ENCODE data around the gene FYCO1. TPM values are rescaled to one million over a fixed set of nuclear protein-coding genes. Genes with fewer than 3 reads are reported as not detected.

Gene FYCO1
- total and polyA plus RNA-seq, 2 experiments from 2014 or later: 7.5 to 23.0 TPM

- Histone ChIP-seq H2AFZ (no peak overlapping the region), H3K9me2 (replicated peaks; ENCODE audit: insufficient read depth) (no peaks in the 10 kb centered on the region), H3K27ac (no peak overlapping the region), H4K20me1 (ENCODE audit: insufficient read depth, poor library complexity, severe bottlenecking) (no peaks in the 10 kb centered on the region), H3K79me2 (no peaks in the 10 kb centered on the region), H3K36me3 (replicated peaks; ENCODE audit: insufficient read depth, low read depth) (no peaks in the 10 kb centered on the region), H3K9me3 (ENCODE audit: low read depth) (no peaks in the 10 kb centered on the region), H3K4me3 (no peak overlapping the region), H3K4me1 (ENCODE audit: insufficient read depth) (no peaks in the 10 kb centered on the region), H3K27me3 (no peaks in the 10 kb centered on the region), H3K4me2 (no peak overlapping the region)
- TF ChIP-seq CTCF (IDR thresholded peaks at IDR 0.05; ENCODE audit: poor library complexity) (no peak), EZH2 (IDR thresholded peaks at IDR 0.05; ENCODE audit: borderline replicate concordance) (no peak), EZH2phosphoT487 (IDR thresholded peaks at IDR 0.05; ENCODE audit: low read depth, severe bottlenecking, unreplicated experiment) (no peak)
- DNase-seq (ENCODE audit: low spot score): no peak
- WGBS (ENCODE audit: low lambda C conversion rate, missing lambda C conversion rate): 87% methylated on average over 23 of the region's 23 CpGs
Measured at GRCh38 chr3:45884368-45885201, 111.0 kb downstream of the FYCO1 start.

GRCh38 chr3:45881078-45882022 lies 114.3 kb downstream of the FYCO1 start:
- Histone ChIP-seq H4K20me1 (ENCODE audit: insufficient read depth, poor library complexity, severe bottlenecking) (no peaks in the 10 kb centered on the region), H3K27me3 (no peaks in the 10 kb centered on the region), H3K4me1 (ENCODE audit: insufficient read depth) (no peaks in the 10 kb centered on the region), H3K9me3 (ENCODE audit: low read depth) (no peaks in the 10 kb centered on the region), H3K9me2 (replicated peaks; ENCODE audit: insufficient read depth) (no peaks in the 10 kb centered on the region), H3K27ac (no peak overlapping the region), H3K36me3 (replicated peaks; ENCODE audit: insufficient read depth, low read depth) (no peaks in the 10 kb centered on the region), H2AFZ (no peak overlapping the region), H3K4me2 (no peak overlapping the region), H3K79me2 (no peaks in the 10 kb centered on the region), H3K4me3 (no peak overlapping the region)
- 72% methylated on average over 8 of the region's 8 CpGs for WGBS (ENCODE audit: low lambda C conversion rate, missing lambda C conversion rate)
- DNase-seq (ENCODE audit: low spot score): no peak
- TF ChIP-seq EZH2 (IDR thresholded peaks at IDR 0.05; ENCODE audit: borderline replicate concordance) (no peak), CTCF (IDR thresholded peaks at IDR 0.05; ENCODE audit: poor library complexity) (no peak), EZH2phosphoT487 (IDR thresholded peaks at IDR 0.05; ENCODE audit: low read depth, severe bottlenecking, unreplicated experiment) (no peak)

GRCh38 chr3:45880725-45881077 lies 114.9 kb downstream of the FYCO1 start:
- no peak overlapping the region for H3K27ac ChIP-seq
- no peak for TF ChIP-seq EZH2 (IDR thresholded peaks at IDR 0.05; ENCODE audit: borderline replicate concordance)
- TF ChIP-seq CTCF (IDR thresholded peaks at IDR 0.05; ENCODE audit: poor library complexity): no peak
- no peak for TF ChIP-seq EZH2phosphoT487 (IDR thresholded peaks at IDR 0.05; ENCODE audit: low read depth, severe bottlenecking, unreplicated experiment)
- H2AFZ ChIP-seq: no peak overlapping the region
- WGBS (ENCODE audit: low lambda C conversion rate, missing lambda C conversion rate): 81% methylated on average over 3 of the region's 3 CpGs
- no peaks in the 10 kb centered on the region for H3K4me1 ChIP-seq (ENCODE audit: insufficient read depth)
- no peaks in the 10 kb centered on the region for H3K36me3 ChIP-seq (replicated peaks; ENCODE audit: insufficient read depth, low read depth)
- H3K4me3 ChIP-seq: no peak overlapping the region
- H3K9me2 ChIP-seq (replicated peaks; ENCODE audit: insufficient read depth): no peaks in the 10 kb centered on the region
- no peaks in the 10 kb centered on the region for H3K9me3 ChIP-seq (ENCODE audit: low read depth)
- H4K20me1 ChIP-seq (ENCODE audit: insufficient read depth, poor library complexity, severe bottlenecking): no peaks in the 10 kb centered on the region
- no peak overlapping the region for H3K4me2 ChIP-seq
- H3K79me2 ChIP-seq: no peaks in the 10 kb centered on the region
- DNase-seq (ENCODE audit: low spot score): no peak
- no peaks in the 10 kb centered on the region for H3K27me3 ChIP-seq

All from hepatocyte (in vitro differentiated cells).